Left ventricle myocardium inferior (tissue), 1 donor: ENCODE measurements around the gene MT1B. TPM values are rescaled to one million over a fixed set of nuclear protein-coding genes. Genes with fewer than 3 reads are reported as not detected.
"Not testable (repeated sequence)": the region's sequence is repeated elsewhere in the genome, so short reads cannot be mapped to it uniquely, and the experiment has no call there.

Experiments
- DNase-seq: peaks from one replicate; pipeline ENCODE4 v3.0.0-alpha.2; 2020
- H3K27ac ChIP-seq: fragments of 200-600 bp; replicated peaks from 2 replicates; pipeline ENCODE4 v1.8.0; 2021
- H3K27me3 ChIP-seq: fragments of 200-600 bp; 2 replicates; pipeline ENCODE4 v1.8.0; 2021; ENCODE audit warnings: low read depth
- H3K36me3 ChIP-seq: fragments of 200-600 bp; 2 replicates; pipeline ENCODE4 v1.8.0; 2021
- H3K4me1 ChIP-seq: fragments of 200-600 bp; 2 replicates; pipeline ENCODE4 v1.8.0; 2021
- H3K4me3 ChIP-seq: fragments of 200-600 bp; 2 replicates; pipeline ENCODE4 v1.8.0; 2021; ENCODE audit warnings: mild to moderate bottlenecking, moderate library complexity
- H3K9me3 ChIP-seq: fragments of 200-600 bp; replicated peaks from 2 replicates; pipeline ENCODE4 v1.8.0; 2021
- intact Hi-C: fragments of 100-400 bp; cut with micrococcal nuclease; formaldehyde crosslinking; loops from one replicate; pipeline ENCODE4 v1.11.0; 2022
- total RNA-seq: library from RNA; stranded (reverse); fragmentation: NEBNext Ultra II Directional; extraction: Animal tissue kit (Norgen Biotek cat#: 25700); gene quantifications from one replicate; pipeline ENCODE4 v1.2.1, GENCODE V29; 2021
- TF ChIP-seq, protein P1 (sequence below): fragments of 200-600 bp; IDR thresholded peaks from 2 replicates; pipeline ENCODE4 v1.8.0; 2021; ENCODE audit warnings: antibody characterized with exemption, mild to moderate bottlenecking, borderline replicate concordance
- donor health status: DM: no; HTN: yes; CAD: no; lungs with severe emphysema.

The MT1B gene
- total RNA-seq, 1 donor from 2014 or later = not detected

DNA sequence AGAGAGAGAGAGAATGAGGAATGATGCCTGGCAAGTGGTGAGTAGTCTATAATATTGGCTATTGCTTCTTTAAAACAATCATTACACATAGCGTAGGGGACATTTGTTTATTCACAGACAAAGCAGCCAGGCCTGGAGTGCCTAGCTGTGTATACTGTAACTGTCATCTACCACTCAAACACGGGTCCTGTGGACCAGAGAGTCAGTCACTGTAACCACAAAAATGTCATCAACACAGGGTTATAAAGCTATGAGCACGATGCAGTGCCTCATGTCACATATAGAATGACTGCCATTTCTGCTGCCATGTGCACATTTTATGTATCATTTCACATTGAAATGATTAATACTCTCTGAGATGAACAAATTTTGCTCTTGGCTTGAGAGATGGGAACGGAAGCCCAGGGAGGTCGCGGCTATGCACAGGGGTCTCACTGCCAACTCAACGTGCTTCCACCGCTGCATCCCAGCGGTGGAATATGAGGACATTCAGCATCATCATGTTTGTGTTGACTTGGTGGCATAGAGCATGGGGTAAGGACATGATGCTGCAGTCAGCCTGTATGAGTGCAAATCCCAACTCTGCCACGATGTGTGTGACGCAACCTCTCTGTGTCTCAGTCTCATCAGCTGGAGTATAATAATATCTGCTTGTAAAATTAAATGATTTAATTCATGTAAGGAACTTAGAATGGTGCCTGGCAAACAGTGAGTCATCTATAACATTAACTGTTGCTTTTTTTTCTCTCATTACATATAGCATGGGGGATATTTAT is 21.3 kb downstream of the MT1B start:
- Histone ChIP-seq H3K4me3 (no peak overlapping the region), H3K9me3 (no peaks in the 10 kb centered on the region), H3K4me1 (peaks cover 22% of the 10 kb centered on the region), H3K27me3 (peaks cover 87% of the 10 kb centered on the region), H3K27ac (no peak overlapping the region), H3K36me3 (no peaks in the 10 kb centered on the region)
- intact Hi-C loops = no loop called here
- TF ChIP-seq, protein P1, sequence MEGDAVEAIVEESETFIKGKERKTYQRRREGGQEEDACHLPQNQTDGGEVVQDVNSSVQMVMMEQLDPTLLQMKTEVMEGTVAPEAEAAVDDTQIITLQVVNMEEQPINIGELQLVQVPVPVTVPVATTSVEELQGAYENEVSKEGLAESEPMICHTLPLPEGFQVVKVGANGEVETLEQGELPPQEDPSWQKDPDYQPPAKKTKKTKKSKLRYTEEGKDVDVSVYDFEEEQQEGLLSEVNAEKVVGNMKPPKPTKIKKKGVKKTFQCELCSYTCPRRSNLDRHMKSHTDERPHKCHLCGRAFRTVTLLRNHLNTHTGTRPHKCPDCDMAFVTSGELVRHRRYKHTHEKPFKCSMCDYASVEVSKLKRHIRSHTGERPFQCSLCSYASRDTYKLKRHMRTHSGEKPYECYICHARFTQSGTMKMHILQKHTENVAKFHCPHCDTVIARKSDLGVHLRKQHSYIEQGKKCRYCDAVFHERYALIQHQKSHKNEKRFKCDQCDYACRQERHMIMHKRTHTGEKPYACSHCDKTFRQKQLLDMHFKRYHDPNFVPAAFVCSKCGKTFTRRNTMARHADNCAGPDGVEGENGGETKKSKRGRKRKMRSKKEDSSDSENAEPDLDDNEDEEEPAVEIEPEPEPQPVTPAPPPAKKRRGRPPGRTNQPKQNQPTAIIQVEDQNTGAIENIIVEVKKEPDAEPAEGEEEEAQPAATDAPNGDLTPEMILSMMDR = no peak
- DNase-seq = no peak

DNA sequence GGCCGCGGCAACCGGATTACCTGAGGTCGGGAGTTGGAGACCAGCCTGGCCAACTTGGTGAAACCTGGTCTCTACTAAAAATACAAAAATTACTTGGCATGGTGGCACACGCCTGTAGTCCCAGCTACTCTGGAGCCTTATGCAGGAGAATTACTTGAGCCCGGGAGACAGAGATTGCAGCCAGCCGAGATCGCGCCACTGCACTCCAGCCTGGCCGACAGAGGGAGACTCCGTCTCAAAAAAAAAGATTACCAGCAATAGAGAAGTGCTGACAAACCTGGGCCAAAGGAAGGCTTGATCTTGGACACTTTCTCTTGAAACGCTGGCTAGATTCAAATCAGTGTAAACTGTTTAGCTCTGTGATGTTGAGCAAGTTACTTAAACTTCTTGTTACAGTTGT is 22.2 kb downstream of the MT1B start:
- Histone ChIP-seq H3K4me1 (peaks cover 22% of the 10 kb centered on the region), H3K27ac (no peak overlapping the region), H3K36me3 (no peaks in the 10 kb centered on the region), H3K9me3 (no peaks in the 10 kb centered on the region), H3K27me3 (peaks cover 77% of the 10 kb centered on the region), H3K4me3 (no peak overlapping the region)
- TF ChIP-seq, protein P1 = peak; percentile 77
- intact Hi-C loops = no loop called here
- DNase-seq = no peak

DNA sequence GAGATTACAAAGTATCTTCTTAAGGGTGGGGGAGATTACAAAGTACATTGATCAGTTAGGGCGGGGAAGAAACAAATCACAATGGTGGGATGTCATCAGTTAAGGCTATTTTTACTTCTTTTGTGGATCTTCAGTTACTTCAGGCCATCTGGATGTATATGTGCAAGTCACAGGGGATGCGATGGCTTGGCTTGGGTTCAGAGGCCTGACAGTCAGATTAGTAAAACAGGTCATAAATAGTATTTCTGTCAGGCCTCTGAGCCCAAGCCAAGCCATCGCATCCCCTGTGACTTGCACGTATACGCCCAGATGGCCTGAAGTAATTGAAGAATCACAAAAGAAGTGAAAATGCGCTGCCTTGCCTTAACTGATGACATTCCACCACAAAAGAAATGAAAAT is 22.9 kb downstream of the MT1B start:
- H3K9me3 ChIP-seq, H3K27ac ChIP-seq, H3K4me3 ChIP-seq, intact Hi-C loops, DNase-seq, H3K36me3 ChIP-seq: not testable (repeated sequence)
- peaks cover 71% of the 10 kb centered on the region for H3K27me3 ChIP-seq
- peaks cover 24% of the 10 kb centered on the region for H3K4me1 ChIP-seq

DNA sequence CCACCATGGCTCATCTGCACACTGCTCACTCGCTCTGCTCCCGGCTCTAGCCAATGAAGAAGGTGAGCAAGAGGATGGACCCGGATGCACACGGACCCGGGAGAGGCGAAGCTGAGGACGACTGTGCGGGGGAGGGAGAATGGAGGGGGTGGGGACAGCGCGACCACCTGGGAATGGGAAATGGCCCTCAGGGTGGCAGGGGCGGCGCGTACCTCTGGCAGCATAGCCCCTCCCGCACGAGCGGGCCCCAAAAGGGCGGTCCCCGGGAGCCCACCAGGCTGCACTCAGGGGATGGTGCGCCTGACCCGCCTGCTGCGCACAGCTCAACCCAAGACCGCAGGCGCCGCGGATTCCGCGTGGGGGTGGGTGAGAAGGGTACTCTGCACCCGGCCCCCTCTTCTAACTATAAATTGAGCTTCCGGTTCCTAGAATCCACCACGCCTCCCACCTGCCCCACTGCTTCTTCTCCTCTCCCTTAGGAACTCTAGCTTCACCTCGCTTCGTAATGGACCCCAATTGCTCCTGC is 24.1 kb downstream of the MT1B start:
- peaks cover 59% of the 10 kb centered on the region for H3K27me3 ChIP-seq
- no peaks in the 10 kb centered on the region for H3K9me3 ChIP-seq
- no peak overlapping the region for H3K27ac ChIP-seq
- H3K36me3 ChIP-seq = no peaks in the 10 kb centered on the region
- peak overlapping the region; percentile 55 for H3K4me3 ChIP-seq
- peaks cover 30% of the 10 kb centered on the region for H3K4me1 ChIP-seq
- intact Hi-C loops = no loop called here
- TF ChIP-seq, protein P1 = no peak
- DNase-seq = no peak

DNA sequence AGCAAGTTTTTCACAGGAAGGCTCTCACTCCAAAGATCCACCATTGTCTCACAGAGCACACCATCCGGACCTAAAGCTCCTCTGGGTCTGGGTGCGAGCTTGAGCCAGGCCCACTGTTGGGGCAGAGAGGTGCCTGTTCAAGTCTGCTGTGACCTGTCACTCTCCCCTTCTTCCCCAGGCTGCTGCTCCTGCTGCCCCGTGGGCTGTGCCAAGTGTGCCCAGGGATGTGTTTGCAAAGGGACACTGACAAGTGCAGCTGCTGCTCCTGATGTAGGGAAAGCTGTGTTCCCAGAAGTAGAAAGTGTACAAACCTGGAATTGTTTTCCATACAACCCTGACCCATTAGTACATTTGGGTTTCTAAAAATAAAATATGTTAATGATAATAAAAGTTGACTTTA is 25.8 kb downstream of the MT1B start:
- Histone ChIP-seq H3K27me3 (peaks cover 42% of the 10 kb centered on the region), H3K27ac (no peak overlapping the region), H3K9me3 (no peaks in the 10 kb centered on the region), H3K36me3 (no peaks in the 10 kb centered on the region), H3K4me3 (no peak overlapping the region), H3K4me1 (peaks cover 44% of the 10 kb centered on the region)
- intact Hi-C loops = no loop called here
- TF ChIP-seq, protein P1 = no peak
- no peak for DNase-seq

DNA sequence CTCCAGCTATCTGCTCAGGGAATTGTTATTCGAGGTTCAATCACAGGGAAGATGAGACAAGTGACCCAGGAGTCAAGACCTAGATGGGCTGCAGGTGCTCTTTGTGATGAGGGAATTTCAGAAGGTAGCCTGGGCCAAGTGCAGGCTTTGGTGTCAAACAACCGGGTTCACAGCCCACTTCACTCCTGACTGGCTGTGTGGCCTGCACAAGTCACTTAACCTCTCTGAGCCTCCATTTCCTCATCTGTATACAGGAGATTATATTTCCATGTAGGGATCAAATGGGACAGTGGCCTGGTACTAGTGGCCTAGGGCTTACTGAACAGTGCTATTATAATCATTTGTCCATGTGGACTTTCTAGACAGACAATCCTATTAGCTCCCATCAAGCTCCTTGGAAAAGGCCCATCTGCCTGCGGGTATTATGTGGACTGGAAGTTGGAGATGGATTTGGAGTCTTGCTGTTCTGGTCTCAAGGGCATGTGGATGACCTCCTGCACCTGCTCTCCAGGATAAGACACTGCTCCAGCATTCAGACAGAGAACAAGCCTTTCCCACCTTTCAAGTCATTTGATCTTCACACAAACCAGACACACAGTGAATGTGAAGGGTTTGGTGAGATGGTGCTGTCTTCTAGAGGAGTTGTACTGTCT is 27.5 kb downstream of the MT1B start:
- DNase-seq = no peak
- Histone ChIP-seq H3K27me3 (peaks cover 25% of the 10 kb centered on the region), H3K27ac (peak overlapping the region; percentile 94), H3K4me3 (no peak overlapping the region), H3K9me3 (no peaks in the 10 kb centered on the region), H3K36me3 (no peaks in the 10 kb centered on the region), H3K4me1 (peaks cover 61% of the 10 kb centered on the region)
- TF ChIP-seq, protein P1 = no peak
- intact Hi-C loops = no loop called here
